GM19328 (cell line): ENCODE data around the gene ARHGDIG.

Experiments
- ATAC-seq: cut with Tn5 transposase; IDR thresholded peaks from one replicate; pipeline ENCODE4 v1.9.1; 2021; ENCODE audit warnings: mild to moderate bottlenecking, moderate library complexity; ENCODE audit not compliant: unreplicated experiment

ARHGDIG gene

DNA sequence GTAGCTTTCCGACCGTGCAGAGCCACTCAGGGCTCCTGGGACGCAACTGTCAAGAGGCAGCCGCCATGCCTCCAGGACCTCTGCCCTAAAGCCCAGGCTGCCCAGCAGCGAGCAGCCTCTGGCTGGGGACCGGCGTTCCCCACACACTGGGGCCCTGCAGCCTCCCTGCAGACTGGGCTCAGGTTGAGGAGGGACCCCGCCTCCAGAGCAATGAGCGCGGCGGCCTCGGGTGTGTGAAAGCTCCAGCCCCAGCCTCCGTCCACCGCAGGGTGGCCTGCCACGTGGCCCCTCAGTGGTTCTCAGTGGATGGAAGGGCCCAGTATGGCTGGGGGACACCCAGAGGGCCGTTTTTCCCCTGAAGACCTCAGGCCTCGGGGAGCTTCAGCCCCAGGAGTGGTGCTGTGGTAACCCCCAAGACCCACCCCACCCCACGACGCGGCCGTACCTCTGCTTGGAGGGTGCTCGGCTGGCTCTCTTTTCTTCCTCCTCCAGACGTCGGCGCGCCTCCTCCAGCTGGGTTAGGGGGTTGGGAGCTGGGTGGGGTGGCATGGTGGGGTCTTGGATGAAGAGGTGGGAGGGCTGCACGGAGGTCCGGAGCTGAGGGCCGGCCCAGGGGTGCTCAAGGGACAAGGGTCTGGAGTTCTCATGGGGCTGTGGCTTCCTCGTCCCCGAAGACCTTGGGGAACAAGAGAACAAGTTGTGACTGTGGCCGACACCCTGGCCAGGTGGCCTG lies 12.8 kb downstream of the ARHGDIG start:
- ATAC-seq, result no peak

DNA sequence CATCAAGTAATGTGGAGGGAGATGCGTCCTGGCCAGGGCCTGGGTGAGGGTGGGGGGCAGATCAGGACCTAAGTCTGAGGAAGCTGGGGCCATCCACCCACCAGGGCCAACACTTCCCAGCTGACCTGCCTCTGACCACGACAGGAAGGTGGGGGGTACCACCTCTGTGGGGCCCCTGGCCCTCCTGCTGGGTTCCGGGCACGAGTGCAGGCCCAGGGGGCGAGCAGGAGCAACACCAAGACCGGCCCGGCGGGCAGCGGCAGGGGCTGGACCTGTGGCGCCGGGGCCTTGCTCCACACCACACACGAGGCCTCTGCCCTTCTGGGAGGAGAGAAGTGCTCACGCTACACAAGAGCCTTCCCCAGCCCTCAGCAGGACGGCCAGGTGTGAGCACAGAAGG lies 15.9 kb downstream of the ARHGDIG start:
- ATAC-seq, result no peak

DNA sequence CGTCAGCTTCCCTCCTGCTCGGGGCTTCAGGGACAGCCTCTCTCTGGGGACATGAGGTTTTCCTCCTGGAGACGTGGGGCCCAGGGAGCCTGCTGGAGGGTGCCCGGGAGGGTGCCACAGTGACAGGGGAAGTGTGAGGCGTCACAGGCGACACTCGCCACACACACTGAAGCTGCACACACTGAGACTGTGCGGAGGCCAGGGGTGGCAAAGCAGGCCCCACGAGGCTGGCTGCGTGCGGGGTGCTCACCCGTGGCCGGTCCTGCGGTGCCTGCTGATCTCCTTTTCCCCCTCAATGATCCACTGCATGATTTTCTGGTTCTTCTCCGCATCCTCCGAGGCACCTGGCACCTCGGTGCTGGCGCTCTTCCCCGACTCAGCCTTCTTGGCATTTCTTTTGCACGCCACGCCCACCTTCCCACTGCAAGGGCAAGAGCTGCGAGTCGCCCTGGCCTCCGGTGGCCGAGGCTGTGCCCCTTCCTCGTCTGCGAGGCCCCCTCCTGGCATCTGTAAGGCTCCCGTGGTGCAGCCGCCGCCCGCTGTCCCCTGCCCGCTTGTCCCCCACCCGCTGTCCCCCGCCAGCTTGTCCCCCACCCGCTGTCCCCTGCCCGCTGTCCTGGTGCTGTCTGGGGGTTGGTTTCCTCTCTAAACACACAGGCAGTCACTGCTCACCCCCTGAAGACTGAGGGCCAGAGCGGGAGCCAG lies 16.6 kb downstream of the ARHGDIG start:
- ATAC-seq, result no peak

DNA sequence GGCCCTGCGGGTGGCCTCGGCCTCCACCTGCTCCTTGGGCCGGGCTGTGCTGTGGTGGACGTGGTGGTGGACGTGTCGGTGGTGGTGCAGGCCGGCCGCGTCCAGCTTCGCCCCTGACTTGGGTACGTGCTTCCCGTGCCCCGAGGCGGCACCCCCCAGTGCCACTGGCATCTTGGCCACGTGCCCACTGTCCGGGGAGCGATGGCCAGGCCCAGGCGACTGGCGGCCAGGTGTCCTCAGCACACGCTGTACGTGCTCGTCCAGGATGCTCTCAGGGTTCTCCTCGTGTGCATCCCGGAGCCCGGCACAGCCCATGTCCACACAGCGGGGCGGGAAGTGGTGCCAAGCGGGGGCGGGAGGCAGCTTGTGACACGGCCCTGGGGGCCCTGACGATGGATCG lies 17.4 kb downstream of the ARHGDIG start:
- no peak for ATAC-seq

DNA sequence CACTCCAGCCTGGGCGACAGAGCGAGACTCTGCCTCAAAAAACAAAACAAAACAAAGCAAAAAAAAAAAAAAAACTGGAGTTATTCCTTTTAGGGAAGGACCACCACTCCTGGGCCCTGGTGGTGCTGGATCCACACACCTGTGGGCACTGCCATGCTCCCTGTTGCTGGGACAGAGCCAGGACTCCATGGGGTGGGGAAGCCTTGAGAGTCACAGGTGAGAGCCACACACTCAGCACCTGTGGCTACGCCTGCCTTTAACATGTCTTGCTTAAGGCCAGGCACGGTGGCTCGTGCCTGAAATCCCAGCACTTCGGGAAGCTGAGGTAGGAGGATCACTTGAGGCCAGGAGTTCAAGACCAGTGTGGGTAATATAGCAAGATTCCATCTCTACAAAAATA lies 20.8 kb downstream of the ARHGDIG start:
- no peak for ATAC-seq

DNA sequence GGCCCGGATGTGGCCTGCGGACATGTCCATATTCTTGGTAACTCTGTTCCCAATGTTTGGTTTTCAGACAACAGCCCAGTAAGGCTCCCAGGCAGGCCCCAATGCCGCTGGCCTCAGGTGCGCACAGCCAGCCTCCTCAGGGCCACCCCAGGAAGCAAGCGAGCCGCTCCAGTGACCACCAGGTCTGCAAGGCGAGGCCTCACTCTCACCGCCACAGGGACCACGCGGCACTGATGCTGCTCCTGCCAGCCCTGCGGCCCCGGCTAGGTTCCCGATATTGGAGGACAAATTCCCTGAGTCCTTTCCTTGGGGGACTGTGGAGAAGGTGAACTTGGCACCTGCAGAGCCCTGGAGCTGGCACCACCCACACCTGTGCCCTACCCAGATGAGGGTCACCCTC lies 21.6 kb downstream of the ARHGDIG start:
- no peak for ATAC-seq

DNA sequence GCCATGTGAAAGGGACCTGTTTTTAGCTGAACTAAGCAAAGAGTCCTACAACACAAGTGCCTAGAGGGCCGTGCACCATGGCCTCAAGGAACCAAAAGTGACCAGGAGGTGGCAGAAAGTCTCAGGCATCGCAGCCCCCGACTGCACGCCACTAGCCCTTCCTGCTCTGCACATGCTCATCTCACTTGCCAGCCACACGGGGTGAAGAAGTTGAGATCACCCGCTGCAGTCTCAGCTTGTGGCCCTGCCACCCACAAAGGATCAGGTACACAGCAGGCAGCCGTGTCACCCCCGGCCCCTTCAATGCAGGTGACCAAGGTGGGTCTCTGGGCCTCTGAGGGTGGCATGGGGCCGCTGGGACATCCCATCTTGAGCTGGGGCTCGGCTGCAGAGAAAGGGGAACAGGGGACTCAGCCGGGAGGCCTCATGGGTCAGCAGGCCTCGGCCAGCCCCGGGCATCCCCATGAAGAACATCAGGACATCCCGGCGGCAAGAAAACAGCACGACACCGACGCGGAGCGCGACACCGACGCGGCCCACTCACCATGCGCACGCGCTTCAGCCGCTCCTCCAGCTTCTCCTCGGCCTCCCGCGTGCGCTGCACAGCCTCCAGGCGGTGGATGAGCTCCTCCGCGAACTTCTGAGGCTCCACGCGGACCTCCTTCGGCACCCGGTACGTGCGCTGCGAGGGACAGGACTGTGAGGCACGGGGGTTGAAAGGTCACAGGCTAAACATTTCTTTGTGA lies 23.5 kb downstream of the ARHGDIG start:
- ATAC-seq, result no peak

DNA sequence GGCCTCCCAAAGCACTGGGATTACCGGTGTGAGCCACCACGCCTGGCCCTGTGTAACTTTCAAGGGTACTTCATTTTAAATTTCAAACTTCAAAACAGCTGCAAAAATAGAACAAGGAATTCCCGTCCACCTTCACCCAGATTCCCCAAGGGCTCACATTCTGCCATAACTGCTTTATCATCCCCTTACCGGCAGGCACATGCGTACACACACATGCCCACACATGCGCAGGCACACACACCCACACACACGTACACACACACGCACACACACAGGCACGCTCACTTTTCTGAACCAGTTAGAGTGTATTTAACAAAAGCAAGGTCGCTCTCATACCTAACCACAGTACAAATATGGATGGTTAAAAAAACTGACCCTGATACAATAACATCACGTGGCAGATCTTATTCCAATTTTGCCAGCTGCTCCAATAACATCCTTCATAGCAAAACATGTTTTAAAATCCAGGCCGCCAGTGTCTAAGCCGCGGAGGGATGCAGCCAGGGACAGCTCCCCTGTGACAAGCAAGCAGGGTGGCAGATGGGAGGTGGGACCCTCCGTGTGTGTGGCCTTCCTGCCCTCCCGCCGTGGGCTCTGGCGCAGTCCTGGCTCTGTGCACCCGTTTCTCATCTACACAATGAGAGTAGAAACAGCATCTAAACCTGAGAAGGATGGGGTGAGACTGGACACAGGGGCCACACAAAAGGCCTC lies 25.7 kb downstream of the ARHGDIG start:
- no peak for ATAC-seq

DNA sequence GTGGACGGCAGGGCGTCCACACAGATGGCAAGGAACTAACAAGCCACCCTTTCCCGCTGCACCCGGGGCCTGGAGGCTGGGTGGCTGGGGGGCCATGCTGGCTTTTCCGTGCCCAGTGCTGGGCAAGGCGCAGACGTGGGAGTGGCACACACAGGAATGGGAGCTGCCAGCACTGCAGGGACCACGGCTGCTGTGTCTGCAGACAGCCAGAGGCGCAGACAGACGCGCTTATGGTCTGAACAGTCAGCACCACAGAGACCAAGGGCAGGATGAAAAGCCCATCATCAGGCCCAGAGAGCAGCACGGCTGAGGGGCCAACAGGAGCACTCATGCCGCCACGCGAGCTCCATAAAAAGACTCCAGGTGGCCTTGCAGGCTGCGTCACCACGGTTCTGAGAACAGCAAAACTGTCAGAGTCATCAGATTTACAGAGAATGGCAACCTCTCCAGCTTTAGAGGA lies 26.6 kb downstream of the ARHGDIG start:
- ATAC-seq, result no peak

DNA sequence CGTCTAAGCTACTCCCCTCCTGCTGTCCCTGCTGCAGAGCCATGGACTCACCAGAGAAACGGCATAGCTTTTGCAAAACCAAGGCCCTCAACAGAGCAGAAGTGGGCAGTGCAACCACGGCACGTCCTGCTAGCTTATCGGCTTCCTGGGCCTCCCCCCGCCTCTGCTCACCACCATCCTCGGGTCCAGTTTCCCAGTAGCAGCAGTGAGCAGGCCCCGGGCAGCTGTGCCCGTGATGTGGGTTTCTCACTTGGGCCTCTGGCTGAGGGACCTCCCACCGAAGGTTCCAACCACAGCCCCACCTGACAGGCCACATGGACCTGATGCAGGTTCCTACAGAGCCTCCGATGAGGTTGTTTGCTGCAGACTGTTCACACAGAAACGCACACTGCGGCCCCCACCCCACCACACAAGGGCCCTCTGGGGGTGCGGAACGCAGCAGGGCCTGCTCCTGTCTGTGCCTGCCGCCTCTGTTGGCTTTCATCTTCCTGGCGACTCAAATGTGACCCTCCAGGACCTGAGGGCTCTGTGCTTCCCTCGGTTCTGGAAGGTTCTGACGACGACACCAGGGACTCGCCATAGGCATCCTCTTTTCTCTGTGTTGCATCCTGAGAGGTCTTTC lies 27.4 kb downstream of the ARHGDIG start:
- ATAC-seq, result no peak

DNA sequence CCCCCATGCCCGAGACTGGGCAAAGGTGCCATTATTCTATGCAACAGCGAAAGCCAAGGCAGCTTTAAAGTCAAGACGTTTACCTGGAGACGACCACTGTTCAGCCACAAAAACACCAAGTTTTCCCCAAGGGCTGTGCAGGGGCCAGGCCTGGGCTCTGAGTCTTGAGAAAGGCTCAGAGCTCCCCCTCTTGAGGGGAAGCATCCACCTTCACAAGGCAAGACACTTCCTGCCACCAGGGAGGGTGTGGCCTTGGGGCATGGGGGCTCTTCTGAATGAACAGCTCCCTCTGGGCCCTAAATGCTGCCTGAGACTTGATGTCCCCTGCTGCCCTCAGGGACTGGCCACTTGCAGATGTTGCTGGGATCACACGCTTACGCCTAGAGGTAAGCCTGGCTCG lies 29.1 kb downstream of the ARHGDIG start:
- no peak for ATAC-seq

DNA sequence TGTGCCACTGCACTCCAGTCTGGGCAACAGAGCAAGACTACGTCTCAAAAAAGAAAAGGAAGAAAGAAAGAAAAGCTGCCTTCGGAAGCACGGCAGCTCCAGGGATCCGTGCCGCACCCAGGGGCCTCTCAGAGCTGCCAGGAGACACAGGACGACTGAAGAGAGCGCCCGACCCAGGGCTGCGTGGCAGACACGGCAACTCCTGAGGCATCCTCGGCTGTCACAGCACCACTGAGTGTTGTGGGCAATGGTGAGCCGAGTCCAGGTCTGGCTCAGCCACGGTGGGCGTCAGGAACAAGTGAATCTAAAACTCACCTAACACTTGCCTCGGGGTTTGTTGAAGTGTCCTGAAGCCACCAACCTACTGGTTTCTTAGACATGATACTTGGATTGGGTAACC lies 31.3 kb downstream of the ARHGDIG start:
- no peak for ATAC-seq

DNA sequence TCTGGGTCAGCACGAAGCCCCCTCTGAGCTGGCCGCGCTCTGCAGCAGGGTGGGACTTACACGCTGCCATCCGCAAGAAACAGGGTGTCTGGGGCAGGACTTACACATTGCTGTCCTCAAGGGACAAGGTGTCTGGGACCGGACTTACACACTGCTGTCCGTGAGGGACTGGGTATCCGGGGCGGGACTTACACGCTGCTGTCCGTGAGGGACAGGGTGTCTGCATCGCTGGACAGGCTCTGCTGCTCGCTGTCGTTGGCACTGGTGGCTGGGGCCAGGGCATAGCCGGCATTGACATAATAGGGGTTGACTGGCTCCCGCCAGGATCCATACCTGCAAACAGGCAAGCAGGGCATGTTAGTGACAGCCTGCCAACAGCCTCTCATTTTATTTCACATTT lies 34.0 kb downstream of the ARHGDIG start:
- no peak for ATAC-seq

DNA sequence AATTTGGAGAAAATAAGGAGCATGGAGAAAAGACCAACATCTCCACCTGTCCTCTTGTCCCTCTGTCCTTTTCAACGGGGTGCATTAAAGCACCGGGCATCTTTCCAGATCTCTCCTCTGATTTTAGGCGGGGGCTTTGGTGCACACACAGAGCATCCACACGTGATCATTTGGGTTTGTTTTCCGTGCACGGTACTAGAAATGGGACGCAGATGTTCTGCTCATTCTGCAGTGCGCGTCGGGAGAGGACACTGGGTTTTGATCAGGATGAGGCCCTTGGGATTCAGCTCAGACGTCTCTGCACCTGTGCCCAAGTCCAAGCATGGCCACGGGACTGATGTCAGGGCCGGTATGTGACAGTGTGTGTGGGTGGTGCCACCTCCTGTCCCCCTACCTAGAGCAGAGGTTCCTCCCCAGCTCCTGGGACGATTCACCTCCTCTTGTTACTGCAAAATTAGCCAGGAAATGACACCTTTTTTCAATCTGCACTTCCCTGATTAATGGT lies 34.5 kb downstream of the ARHGDIG start:
- no peak for ATAC-seq

- ATAC-seq, result no peak
Measured at GRCh38 chr16:316741-317464, 36.5 kb downstream of the ARHGDIG start.

GRCh38 chr16:317583-317982 lies 37.2 kb downstream of the ARHGDIG start:
- ATAC-seq, result no peak

DNA sequence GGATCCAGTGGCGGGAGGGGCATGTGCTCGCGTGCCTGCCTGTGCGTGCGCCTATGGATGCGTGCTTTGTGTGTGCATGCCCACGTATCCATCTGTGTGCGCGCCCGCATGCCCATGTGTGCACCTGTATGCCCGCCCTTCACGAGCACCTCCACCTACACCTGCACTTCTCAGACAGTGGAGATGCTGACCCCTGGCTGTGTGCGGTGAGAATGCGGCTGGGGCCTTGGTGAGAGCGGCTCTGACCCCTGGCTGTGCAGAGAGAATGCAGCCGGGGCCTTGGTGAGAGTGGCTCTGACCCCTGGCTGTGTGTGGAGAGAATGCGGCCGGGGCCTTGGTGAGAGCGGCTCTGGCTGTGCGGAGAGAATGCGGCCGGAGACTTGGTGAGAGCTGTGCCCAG lies 38.2 kb downstream of the ARHGDIG start:
- no peak for ATAC-seq

DNA sequence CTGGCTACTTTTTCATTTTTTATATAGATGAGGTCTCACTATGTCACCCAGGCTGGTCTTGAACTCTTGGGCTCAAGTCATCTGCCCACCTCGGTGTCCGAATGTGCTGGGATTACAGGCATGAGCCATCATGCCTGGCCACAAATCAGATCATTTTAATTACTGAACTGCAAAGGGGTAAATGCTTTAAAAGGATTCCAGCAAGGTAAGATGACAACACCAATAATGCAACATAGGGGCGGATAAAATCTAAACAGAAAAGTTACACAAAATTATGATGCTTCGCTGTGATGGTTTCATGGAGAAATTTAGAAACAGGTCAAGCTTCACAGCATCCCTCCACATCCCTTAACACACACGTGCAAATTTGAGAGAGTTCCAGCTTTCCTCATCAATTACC lies 39.8 kb downstream of the ARHGDIG start:
- ATAC-seq, result no peak

DNA sequence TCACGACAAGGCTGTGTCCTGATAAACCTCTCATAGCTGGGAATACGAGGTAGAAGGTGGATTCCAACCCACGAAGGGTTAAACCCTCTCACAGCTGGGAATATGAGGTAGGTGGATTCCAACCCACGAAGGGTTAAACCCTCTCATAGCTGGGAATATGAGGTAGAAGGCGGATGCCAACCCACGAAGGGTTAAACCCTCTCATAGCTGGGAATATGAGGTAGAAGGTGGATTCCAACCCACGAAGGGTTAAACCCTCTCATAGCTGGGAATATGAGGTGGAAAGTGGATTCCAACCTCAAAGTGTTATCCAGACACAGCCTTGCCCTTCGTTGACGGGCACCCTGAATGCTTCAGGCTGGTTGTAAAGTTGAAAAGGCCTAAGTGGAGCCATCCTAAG lies 41.1 kb downstream of the ARHGDIG start:
- ATAC-seq, result no peak
